Loucy (cell line): ENCODE measurements around the gene CACNA2D4.

ENCODE experiments used
- CTCF ChIP-seq: fragments of 200-600 bp; sonication (generic); conservative IDR thresholded peaks from 2 replicates; pipeline ENCODE4 v1.5.1; 2014; ENCODE audit warnings: mild to moderate bottlenecking, antibody characterized with exemption, low read length
- EZH2phosphoT487 ChIP-seq: fragments of 200-600 bp; IDR thresholded peaks from 2 replicates; pipeline ENCODE4 v1.6.1; 2018; ENCODE audit warnings: antibody characterized with exemption, mild to moderate bottlenecking, moderate library complexity, borderline replicate concordance

DNA sequence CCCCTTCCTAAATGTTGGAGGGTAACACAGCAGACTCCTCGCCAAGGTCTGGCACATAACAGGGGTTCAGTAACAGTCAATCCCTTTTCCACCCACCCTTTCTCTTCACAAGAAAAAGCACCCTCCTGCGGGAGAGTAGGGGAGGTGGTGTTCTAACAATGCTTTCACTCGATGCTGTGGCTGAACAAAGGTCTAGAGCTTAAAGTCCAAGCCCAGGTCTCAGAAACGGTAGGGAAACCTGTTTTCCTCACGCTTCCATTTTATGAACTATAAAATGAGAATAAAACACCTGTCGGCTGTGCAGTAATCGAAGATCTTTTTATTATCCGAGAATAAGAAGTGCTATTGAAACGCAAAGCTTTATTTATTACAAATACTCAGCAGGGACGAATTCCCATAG, 20.9 kb upstream of the CACNA2D4 start:
- TF ChIP-seq CTCF (no peak), EZH2phosphoT487 (no peak)
